HUES6 (cell line): ENCODE measurements around the gene MFNG.

Source experiments
- H3K27ac ChIP-seq: 2 replicates; pipeline ENCODE4 v1.7.0; 2013; ENCODE audit warnings: low read depth, mild to moderate bottlenecking, low read length, inconsistent platforms
- H3K27me3 ChIP-seq: 2 replicates; pipeline ENCODE4 v1.6.1; 2013; ENCODE audit warnings: low read length; ENCODE audit not compliant: control insufficient read depth, insufficient read depth
- H3K36me3 ChIP-seq: 2 replicates; pipeline ENCODE4 v1.6.1; 2013; ENCODE audit warnings: low read length; ENCODE audit not compliant: control insufficient read depth, insufficient read depth
- H3K4me1 ChIP-seq: 2 replicates; pipeline ENCODE4 v1.6.1; 2013; ENCODE audit warnings: low read length; ENCODE audit not compliant: control insufficient read depth, insufficient read depth
- H3K4me3 ChIP-seq: 2 replicates; pipeline ENCODE4 v1.5.1; 2013; ENCODE audit warnings: low read depth, low read length
- H3K9ac ChIP-seq: one replicate; pipeline ENCODE4 v1.6.1; 2013; ENCODE audit warnings: mild to moderate bottlenecking, low read length
- H3K9me3 ChIP-seq: 2 replicates; pipeline ENCODE4 v1.6.1; 2013; ENCODE audit warnings: low read depth, low read length; ENCODE audit not compliant: control insufficient read depth, insufficient read depth

The MFNG gene

DNA sequence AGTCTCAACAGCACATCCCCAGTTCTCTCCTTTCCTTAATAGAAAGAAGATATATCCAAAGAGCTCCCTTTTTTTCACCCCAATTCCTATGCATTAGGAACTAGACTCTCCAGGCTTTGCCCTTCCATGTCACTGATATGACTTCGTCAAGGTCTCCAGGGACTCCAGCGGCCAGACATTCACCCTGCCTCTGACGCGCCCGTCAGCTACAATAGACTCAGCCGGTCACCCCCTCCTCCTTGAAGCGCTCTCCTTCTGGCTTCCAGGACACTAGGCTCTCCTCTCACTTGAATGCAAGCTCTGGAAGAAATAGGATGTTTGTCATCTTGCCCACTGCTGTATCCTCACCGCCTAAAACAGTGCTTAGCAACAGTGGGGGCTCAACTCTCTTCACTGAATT, 44.0 kb downstream of the MFNG start:
- no peaks in the 10 kb centered on the region for H3K36me3 ChIP-seq
- no peaks in the 10 kb centered on the region for H3K4me1 ChIP-seq
- no peak overlapping the region for H3K4me3 ChIP-seq
- H3K9me3 ChIP-seq = peaks cover 4% of the 10 kb centered on the region
- no peak overlapping the region for H3K9ac ChIP-seq
- peaks cover 3% of the 10 kb centered on the region; the same call in 1 of the 2 replicates for H3K27me3 ChIP-seq
- H3K27ac ChIP-seq = no peak overlapping the region

DNA sequence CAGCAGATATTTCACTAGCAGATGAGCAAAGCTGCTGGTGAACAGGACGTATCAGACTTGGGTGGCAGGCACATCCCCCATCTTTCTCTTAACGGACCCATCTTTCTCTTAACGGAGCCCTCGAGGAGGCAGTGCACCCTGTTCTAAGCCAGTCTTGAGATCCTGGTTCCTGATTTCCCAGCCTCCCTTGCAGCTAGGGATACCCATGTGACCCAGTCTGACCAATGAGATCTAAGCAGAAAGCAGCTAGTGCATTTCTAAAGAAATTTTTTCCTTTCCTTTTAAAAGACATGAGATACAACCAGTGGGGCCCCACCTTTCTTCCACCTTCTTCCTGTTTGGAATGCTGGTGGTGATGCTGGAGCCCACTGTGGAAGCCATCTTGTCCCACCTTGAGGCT, 45.3 kb downstream of the MFNG start:
- peaks cover 4% of the 10 kb centered on the region for H3K9me3 ChIP-seq
- H3K4me1 ChIP-seq = no peaks in the 10 kb centered on the region
- peaks cover 3% of the 10 kb centered on the region; the same call in 1 of the 2 replicates for H3K27me3 ChIP-seq
- no peak overlapping the region for H3K9ac ChIP-seq
- no peak overlapping the region for H3K4me3 ChIP-seq
- no peak overlapping the region for H3K27ac ChIP-seq
- no peaks in the 10 kb centered on the region for H3K36me3 ChIP-seq

DNA sequence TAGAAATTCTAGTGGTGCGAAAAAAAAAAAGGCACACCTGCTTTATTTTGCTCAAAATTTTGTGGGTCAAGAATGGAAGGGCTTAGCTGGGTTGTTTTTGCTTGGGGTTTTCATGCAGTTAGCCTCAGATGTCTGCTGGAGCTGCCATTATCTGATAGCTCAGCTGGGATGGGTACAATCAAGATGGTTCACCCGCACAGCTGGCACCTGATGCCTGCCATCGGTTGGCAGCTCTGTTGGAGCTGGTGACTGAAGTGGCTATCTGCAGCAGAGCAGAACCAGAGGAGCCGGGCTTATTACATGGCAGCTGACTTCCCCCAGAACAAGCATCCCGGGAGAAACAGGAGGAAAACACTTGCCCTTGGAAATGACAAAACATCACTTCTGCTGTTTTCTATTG, 46.8 kb downstream of the MFNG start:
- peaks cover 4% of the 10 kb centered on the region for H3K9me3 ChIP-seq
- no peaks in the 10 kb centered on the region for H3K36me3 ChIP-seq
- H3K4me1 ChIP-seq = no peaks in the 10 kb centered on the region
- H3K27me3 ChIP-seq = peaks cover 3% of the 10 kb centered on the region; the same call in 1 of the 2 replicates
- H3K27ac ChIP-seq = no peak overlapping the region
- no peak overlapping the region for H3K4me3 ChIP-seq
- H3K9ac ChIP-seq = no peak overlapping the region

DNA sequence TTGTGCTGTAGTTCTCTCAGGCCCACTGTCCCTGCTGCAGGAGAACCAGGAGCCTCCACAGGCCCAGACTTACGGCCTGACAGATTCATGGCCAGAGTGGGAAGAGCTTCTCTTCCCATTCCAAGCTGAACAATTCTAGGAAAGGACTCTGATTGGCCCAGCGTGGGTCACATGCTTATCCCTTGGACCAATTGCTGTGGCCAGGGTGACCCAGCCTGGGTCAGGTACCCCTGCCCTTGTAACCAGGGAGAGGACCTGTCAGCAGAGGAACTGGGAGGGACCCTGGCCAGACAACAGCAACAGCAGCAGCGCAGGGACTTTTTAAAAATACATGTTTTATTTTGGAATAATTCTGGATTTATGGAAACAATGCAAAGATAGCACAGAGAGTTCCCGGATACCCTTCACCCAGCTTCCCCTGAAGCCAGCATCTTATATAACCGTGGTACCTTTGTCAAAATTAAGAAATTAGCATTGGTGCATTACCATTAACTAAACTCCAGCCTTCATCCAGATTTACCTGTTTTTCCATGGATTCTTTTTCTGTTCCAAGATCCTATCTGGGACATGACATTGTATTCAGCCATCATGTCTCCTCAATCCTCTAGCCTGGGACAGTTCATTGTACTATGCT, 50.1 kb downstream of the MFNG start:
- no peak overlapping the region for H3K4me3 ChIP-seq
- no peaks in the 10 kb centered on the region for H3K36me3 ChIP-seq
- H3K9me3 ChIP-seq = peaks cover 7% of the 10 kb centered on the region
- no peak overlapping the region for H3K9ac ChIP-seq
- H3K27ac ChIP-seq = no peak overlapping the region
- H3K27me3 ChIP-seq = peaks cover 3% of the 10 kb centered on the region; the same call in 1 of the 2 replicates
- peaks cover 10% of the 10 kb centered on the region; the same call in 1 of the 2 replicates for H3K4me1 ChIP-seq

DNA sequence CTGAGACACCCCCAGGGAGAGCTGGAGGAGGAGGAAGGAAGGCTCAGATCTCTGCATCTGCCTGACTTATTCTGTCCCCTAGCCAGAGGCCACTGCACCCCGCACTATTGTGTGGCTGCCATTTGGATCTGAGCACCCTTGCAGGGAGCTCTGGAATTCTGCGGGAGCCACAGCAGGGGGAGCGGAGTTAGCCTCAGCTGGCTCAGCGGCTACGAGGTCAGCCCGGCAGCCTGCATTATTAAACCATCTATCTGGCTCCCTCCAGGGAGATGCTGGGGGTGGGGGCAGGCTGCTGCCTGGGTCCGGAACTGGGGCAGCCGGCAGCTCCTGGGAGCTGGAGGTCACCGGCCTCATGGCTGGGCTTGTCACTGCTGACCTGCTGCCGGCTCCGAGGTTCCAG, 52.4 kb downstream of the MFNG start:
- H3K9ac ChIP-seq = no peak overlapping the region

DNA sequence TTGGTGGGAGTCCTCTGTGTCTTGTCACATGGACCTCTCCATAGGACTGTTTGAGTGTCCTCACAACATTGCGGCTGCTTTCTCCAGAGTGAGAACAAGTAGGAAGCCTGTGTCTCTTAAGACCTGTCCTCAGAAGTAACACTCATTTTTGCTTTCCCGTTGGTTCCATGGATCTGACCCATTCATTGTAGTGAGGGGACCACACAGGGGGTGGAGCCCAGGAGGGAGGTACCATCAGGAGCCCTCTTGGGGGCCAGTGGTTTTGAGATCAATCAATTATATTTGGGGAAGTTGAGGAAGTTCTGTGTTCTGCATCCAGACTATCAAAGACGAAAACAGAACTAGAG, 53.5 kb downstream of the MFNG start:
- Histone ChIP-seq H3K4me3 (no peak overlapping the region), H3K9me3 (peaks cover 4% of the 10 kb centered on the region; the same call in 1 of the 2 replicates), H3K36me3 (no peaks in the 10 kb centered on the region), H3K4me1 (peaks cover 10% of the 10 kb centered on the region; the same call in 1 of the 2 replicates), H3K27me3 (peaks cover 13% of the 10 kb centered on the region), H3K9ac (no peak overlapping the region), H3K27ac (no peak overlapping the region)

More for the DNA sequence above, 52.4 kb downstream of the MFNG start:
- H3K36me3 ChIP-seq = no peaks in the 10 kb centered on the region
- no peak overlapping the region for H3K27ac ChIP-seq
- H3K27me3 ChIP-seq = peaks cover 2% of the 10 kb centered on the region
- H3K9me3 ChIP-seq = peaks cover 4% of the 10 kb centered on the region; the same call in 1 of the 2 replicates
- no peak overlapping the region for H3K4me3 ChIP-seq
- H3K4me1 ChIP-seq = peaks cover 10% of the 10 kb centered on the region; the same call in 1 of the 2 replicates

DNA sequence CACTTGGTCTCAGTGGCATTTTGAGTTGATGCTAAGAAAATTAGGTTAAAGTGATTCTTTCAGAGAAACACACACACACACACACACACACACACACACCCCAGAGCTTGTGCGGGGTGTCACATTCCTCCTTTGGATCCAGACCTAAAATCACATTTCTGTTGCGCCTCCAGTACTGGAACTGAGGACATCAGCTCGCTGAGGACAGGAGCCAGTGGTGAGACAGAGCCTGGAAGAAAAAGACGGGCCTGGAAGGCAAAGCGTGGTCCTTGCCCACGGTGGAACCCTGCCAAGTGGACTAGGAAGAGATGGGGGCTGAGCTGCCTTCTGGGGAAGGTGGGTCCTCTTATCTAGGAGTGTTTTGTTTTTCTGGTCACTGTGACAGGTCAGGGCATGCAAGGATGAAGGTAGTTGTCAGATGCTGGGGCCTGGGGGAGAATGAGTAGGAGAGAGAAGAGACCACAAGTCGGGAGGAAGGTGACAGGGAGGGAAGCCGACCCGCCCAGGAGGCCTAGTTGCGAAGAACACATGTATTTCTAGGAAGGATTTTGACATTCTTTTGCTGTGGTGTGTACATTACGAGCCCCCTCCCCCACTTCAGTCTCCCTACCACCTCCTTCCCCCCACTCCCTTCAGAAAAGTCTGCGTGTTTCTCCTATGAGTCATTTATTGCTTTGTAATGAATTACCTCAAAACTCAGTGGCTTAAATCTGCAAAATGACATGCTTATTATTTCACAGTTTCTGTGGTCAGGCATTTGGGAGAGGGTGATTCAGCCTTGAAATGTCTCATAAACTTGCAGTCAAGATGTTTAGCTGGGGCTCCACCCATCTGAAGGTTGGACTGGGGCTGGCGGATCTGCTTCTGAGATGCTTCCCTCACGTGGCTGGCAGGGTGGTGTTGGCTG, 54.1 kb downstream of the MFNG start:
- peaks cover 19% of the 10 kb centered on the region for H3K27me3 ChIP-seq
- no peaks in the 10 kb centered on the region for H3K36me3 ChIP-seq
- no peak overlapping the region for H3K9ac ChIP-seq
- H3K9me3 ChIP-seq = peaks cover 4% of the 10 kb centered on the region; the same call in 1 of the 2 replicates
- H3K27ac ChIP-seq = no peak overlapping the region
- H3K4me3 ChIP-seq = no peak overlapping the region
- H3K4me1 ChIP-seq = peaks cover 10% of the 10 kb centered on the region; the same call in 1 of the 2 replicates

DNA sequence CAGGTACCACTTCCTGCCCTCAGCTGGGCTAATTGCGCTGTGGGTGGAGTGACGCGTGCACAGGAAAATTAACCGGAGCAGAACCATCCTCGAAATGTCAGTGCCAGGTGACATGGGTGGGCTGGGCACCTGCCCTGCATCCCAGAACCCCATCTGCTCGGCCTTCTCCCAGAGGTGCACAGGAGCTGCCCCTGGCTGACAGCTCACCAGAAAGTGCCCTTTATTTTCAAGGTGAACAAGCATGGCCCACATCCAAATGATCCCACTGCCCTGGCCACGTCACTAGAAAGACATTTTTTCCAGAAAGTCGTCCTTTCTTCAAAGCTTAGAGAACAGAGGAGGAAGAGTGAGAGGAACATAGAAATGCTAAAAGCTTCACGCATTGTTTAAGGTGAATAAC, 54.8 kb downstream of the MFNG start:
- Histone ChIP-seq H3K27me3 (peaks cover 26% of the 10 kb centered on the region), H3K4me1 (peaks cover 11% of the 10 kb centered on the region; the same call in 1 of the 2 replicates)

DNA sequence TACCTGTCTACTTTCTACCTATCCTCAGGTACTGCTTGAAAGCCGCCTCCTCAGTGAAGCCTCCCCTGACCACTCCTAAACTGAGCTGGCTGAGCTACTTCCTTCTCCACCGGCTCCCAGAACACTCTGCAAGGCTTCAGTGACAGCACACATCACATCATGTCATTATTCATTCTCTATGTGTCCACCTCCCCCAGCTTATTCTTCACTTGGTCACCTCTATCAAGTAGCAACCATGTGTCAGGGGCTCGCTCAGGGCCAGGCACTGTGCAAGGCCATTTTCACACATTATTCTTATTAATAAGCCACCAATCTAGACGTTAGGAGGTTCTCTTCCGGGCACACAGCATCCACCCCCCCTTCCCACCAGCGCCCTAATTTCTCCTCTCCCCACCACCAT, 55.2 kb downstream of the MFNG start:
- Histone ChIP-seq H3K9ac (no peak overlapping the region), H3K9me3 (peaks cover 4% of the 10 kb centered on the region; the same call in 1 of the 2 replicates), H3K4me3 (no peak overlapping the region), H3K27ac (no peak overlapping the region), H3K27me3 (peaks cover 31% of the 10 kb centered on the region), H3K36me3 (no peaks in the 10 kb centered on the region), H3K4me1 (peaks cover 15% of the 10 kb centered on the region)

More for the DNA sequence above, 54.8 kb downstream of the MFNG start:
- no peak overlapping the region for H3K4me3 ChIP-seq
- H3K36me3 ChIP-seq = no peaks in the 10 kb centered on the region
- H3K27ac ChIP-seq = no peak overlapping the region
- H3K9ac ChIP-seq = no peak overlapping the region
- peaks cover 4% of the 10 kb centered on the region; the same call in 1 of the 2 replicates for H3K9me3 ChIP-seq

DNA sequence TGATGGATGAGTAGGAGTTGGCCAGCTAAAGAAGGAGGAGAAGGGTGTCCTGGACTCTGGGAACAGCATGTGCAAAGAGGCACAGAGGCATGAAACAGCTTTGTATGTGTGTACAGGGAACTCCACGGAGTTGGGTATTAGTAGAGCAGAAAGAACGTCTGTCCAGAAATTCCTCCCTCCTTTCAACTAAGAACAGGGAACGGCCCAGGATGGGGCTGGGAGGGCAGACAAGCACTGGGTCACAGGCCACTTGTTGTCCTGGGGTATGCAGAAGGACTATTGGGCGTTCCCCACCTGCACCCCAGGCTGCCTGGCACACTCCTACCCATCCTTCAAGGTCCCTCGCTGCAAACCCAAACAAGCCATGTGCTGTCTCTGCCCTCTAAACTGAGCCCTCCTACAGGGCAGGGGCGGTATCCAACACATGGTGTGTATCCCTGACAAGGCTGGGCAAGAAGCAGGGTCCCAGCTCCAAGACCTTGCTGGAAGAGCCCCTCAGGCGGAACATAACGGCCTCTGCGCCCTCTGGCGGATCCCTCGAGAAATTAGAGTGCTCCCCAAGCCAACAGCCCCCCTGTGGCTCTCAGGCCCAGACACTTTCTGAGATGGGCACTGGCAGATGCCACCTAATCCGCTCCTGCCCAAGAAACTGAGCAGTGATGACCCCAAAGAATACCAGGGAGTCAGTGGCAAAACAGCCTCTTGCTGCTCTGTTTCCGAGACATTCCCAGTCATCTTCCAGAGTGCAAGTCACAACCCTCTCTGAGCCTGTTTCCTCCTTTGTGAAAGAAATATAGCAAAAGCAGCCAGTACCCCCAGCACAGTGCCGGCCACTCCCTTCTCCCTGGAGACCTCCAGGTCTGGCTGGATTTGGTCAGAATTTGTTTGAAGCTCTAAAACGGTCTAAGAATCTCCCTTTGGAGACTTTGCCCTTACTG, 57.3 kb downstream of the MFNG start:
- Histone ChIP-seq H3K9me3 (peaks cover 4% of the 10 kb centered on the region; the same call in 1 of the 2 replicates), H3K27me3 (peaks cover 51% of the 10 kb centered on the region), H3K4me1 (peaks cover 18% of the 10 kb centered on the region), H3K9ac (no peak overlapping the region), H3K36me3 (no peaks in the 10 kb centered on the region), H3K4me3 (no peak overlapping the region), H3K27ac (no peak overlapping the region)
